Activated CD4-positive, alpha-beta T cell treated with anti-CD3 and anti-CD28 coated beads, Interleukin-2, amount 50 U/mL, for 1 hour (primary cell): ENCODE data around the gene EP400.
"Not testable (repeated sequence)": the region's sequence is repeated elsewhere in the genome, so short reads cannot be mapped to it uniquely, and the experiment has no call there.

ENCODE experiments used
- DNase-seq: peaks from one replicate; pipeline ENCODE4 v3.0.0-alpha.2; 2020

The EP400 gene

GRCh38 chr12:131928711-131929580 is 20.8 kb upstream of the EP400 start, which contains the start of gene PUS1:
PUS1 (plus strand) TSS chr12:131929276; CDS start chr12:131929723, 447 bp downstream.
- peak; percentile 91 for DNase-seq

- peak; percentile 39 for DNase-seq
Measured at GRCh38 chr12:131929581-131930456, 19.9 kb upstream of the EP400 start.

- DNase-seq: no peak
Measured at GRCh38 chr12:131930510-131930909, 19.2 kb upstream of the EP400 start.

GRCh38 chr12:131933387-131933786 is 16.4 kb upstream of the EP400 start:
- DNase-seq: no peak

GRCh38 chr12:131934535-131934934 is 15.2 kb upstream of the EP400 start:
- no peak for DNase-seq

- no peak for DNase-seq
Measured at GRCh38 chr12:131938082-131938481, 11.7 kb upstream of the EP400 start.

DNA sequence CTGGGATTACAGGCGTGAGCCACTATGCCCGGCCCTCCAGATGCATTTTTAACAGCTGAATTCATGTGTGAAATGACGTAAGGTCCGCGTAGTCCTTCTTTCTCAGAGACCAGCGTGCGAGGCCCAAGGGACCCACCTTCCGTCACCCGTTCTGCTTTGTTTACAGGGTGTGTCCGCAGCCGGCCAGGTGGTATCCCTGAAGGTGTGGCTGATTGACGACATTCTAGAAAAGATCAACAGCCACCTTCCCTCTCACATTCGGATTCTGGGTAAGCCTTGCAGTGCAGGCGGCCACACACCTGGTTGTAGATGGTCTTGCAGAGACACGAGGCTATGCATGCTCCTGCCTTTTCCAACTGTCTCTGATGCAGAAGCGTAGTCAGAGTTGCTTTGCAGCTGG is 10.7 kb upstream of the EP400 start:
- no peak for DNase-seq

DNA sequence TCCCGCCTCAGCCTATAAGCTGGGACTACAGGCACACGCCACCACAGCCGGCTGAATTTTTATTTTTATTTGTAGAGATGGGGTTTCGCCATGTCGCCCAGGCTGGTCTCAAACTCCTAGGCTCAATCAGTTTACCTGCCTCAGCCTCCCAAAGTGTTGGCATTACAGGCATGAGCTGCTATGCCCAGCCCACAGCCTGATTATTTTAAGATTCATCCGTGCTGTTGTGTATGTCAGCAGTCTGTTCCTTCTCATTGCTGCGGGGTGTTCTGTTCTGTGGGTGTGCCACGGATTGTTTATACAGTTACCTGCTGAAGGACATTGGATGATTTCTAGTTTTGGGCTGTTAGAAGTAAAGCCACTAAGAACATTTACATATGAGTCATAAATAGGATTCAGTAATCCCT is 9.6 kb upstream of the EP400 start:
- no peak for DNase-seq

- DNase-seq: no peak
Measured at GRCh38 chr12:131941116-131941986, 8.4 kb upstream of the EP400 start.

DNA sequence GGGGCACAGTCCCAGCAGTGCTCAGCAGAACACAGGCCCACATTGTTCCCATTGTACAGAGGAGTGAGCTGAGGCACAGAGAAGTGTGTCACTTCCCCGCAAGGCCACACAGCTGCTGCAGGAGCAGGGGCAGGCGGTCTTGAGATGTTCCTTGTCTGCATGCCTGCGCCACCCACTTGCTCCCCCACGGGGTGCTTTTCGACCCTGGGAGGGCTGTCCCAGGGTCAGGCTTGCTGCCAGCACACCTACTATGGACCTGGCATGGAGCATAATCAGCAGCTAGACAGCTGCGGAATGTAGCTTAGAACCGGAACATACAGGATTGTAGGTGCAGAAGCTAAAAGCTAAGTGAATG is 7.8 kb upstream of the EP400 start:
- DNase-seq: no peak

- DNase-seq: no peak
Measured at GRCh38 chr12:131942671-131943070, 7.1 kb upstream of the EP400 start.

DNA sequence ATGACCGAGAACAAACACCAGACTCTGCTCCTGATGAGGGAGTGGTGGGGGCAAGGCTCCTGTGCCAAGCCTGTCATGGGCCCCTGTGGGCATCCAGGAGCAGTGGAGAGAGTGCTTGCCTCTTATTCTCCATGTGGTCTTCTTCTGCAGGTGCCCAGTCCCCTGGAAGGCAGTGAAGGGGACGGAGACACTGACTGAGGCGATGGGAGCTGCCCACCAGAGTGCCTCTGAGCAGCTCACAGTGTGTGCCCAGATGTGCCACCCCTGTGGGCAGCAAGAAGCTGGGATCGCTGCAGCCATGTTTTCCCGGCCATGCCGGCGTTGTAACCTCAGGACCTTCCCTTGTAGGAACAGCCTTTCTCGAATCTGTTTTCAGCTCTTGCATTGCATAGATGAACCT is 6.4 kb upstream of the EP400 start:
- no peak for DNase-seq

DNA sequence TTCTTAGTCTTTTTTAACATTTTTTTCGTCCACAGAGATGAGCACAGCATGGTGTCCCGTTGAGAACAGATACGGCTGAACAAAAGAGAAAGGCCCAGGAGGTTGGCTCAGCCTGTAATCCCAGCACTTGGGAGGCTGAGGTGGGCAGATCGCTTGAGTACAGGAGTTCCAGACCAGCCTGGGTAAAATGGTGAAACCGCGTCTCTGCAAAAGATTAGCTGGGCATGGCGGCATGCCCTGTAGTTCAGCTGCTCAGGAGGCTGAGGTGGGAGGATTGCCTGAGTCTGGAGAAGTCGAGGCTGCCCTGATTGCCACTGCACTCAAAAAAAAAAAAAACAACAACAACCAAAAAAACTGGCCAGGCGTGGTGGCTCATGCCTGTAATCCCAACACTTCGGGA is 5.9 kb upstream of the EP400 start:
- no peak for DNase-seq

- DNase-seq: no peak
Measured at GRCh38 chr12:131944601-131945251, 5.0 kb upstream of the EP400 start.

- no peak for DNase-seq
Measured at GRCh38 chr12:131946757-131947156, 3.0 kb upstream of the EP400 start.

DNA sequence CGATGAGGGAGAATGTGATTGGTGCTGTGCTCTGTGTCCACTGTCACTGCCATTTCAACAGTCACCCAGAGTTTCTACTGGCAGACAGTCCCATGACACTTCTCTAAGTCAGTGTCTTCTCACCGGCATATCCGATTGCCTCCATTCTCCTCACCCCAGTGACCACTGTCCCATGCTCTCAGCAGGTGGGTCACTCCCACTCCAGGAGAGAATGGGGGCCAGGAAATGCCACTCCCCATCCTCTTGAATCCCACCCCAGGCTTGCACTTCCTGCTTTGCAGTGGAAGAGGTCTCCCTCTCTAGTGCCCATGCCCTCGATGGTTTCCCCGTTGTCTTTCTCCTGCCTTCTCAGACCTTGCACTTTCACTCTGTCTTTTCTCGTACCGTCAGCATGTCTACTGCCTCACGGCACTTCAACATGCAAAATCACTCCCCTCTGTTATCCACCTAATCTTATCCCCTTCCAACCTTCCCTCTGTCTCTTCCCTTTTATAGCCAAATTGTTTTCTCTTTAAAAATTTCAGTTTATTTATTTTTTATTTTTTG is 2.2 kb upstream of the EP400 start:
- DNase-seq: no peak

DNA sequence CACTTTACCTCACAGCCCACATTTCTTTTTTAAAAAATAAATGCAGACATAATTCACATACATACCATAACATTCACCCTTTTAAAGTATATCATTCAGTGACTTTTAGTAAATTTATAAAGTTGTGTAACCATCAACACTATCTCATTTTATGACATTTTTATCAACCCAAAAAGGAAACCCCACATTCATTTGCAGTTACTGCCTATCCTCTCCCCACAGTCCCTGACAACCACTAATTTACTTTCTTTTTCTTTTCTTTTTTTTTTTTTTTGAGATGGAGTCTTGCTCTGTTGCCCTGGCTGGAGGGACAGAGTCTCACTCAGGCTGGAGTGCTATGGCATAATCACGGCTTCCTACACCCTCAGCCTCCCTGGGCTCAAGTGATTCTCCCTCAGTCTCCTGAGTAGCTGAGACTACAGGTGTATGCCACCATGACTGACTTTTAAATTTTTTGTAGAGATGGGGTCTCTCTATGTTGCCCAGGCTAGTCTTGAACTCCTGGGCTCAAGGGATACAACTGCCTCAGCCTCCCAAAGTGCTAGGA is 1.5 kb upstream of the EP400 start:
- no peak for DNase-seq

DNA sequence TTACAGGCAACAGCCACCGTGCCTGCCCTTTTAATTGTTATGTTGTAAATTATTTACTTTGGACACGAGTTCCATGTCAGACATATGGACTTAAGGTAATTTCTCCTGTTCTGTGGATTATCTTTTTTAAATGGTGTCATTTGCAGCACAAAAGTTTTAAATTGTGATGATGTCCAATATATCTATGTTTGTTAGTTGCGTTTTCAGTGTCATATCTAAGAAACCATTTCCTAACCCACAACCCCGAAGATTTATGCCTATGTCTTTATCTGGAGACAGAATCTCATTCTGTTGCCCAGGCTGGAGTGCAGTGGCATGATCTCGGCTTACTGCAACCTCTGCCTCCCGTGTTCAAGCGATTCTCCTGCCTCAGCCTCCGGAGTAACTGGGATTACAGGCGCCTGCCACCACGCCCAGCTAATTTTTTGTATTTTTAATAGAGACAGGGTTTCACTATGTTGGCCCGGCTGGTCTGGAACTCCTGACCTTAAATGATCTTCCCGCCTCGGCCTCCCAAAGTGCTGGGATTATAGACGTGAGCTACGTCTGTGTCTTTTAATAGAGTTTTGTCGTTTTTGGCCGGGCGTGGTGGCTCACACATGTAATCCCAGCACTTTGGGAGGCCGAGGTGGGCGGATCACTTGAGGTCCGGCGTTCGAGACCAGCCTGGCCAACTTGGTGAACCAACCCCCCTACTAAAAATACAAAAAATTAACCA is 870 bp upstream of the EP400 start:
- not testable (repeated sequence) for DNase-seq

GRCh38 chr12:131950182-131950913 is 606 bp downstream of the EP400 start:
- no peak for DNase-seq

GRCh38 chr12:131953810-131954209 is 4.1 kb downstream of the EP400 start:
- not testable (repeated sequence) for DNase-seq
